ENCODE results near the gene OR8K1.

OR8K1 gene

DNA sequence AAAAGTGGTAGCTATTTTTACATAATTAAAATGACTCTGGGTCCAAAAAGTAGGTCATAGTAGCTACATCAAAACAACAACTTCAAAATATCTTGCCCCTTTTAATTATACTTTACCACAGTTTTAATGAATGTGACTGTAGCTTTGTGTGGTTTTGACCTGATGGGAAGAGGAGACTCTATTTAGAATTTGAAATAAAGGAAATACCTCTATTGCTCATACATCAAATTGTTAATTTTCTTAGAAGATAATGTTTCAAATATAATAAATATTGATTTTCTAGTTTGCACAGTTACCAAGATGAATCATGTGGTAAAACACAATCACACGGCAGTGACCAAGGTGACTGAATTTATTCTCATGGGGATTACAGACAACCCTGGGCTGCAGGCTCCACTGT, at the start of gene OR8K1:
Gene OR8K1 (plus strand): TSS at position 301 of the 400 bp plus-strand sequence. CDS start 0 bp downstream, at position 301.
- Histone ChIP-seq H3K9ac (ENCODE audit: insufficient read length) (no peak within 1 kb of the TSS), H3K36me3 (ENCODE audit: insufficient read depth, low read length) (no peaks in the 10 kb centered on the region), H3K27ac (no peak within 1 kb of the TSS), H3K4me3 (no peak within 1 kb of the TSS), H3K9me3 (ENCODE audit: low read depth, low read length) (no peaks in the 10 kb centered on the region)
- TF ChIP-seq POLR2AphosphoS5 (IDR thresholded peaks at IDR 0.05; ENCODE audit: borderline replicate concordance, low read depth, low read length) = no peak
- no peak for TF ChIP-seq EZH2 (IDR thresholded peaks at IDR 0.05)
- no peak for TF ChIP-seq FOXP2 (optimal IDR thresholded peaks at IDR 0.05; ENCODE audit: control extremely low read depth, extremely low read length, insufficient read depth)
- DNase-seq (ENCODE audit: low read depth, low spot score) = no peak

DNA sequence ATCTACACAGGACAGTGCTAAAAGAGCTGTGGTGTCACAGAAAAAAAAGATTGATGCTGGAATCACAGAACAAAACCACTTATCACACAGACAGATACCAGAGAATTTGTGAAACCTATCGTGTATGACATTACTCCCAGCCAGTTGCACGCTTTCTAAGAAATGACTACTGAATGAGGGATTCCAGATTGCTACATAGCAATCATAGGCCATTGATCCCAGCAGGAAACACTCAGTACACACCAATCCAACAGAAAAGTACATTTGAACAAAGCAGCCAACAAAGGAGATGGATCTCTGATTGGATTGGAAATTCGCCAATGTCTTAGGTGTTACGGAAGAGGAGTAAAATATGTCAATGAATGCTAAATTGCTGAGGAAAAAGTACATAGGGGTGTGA, 48.9 kb upstream of the OR8K1 start:
- Histone ChIP-seq H3K4me3 (no peak overlapping the region), H3K9ac (ENCODE audit: insufficient read length) (no peak overlapping the region), H3K27ac (no peak overlapping the region), H3K36me3 (ENCODE audit: insufficient read depth, low read length) (no peaks in the 10 kb centered on the region), H3K9me3 (ENCODE audit: low read depth, low read length) (no peaks in the 10 kb centered on the region)
- no peak for DNase-seq (ENCODE audit: low read depth, low spot score)
- TF ChIP-seq FOXP2 (optimal IDR thresholded peaks at IDR 0.05; ENCODE audit: control extremely low read depth, extremely low read length, insufficient read depth) (no peak), POLR2AphosphoS5 (IDR thresholded peaks at IDR 0.05; ENCODE audit: borderline replicate concordance, low read depth, low read length) (no peak), EZH2 (IDR thresholded peaks at IDR 0.05) (no peak)

DNA sequence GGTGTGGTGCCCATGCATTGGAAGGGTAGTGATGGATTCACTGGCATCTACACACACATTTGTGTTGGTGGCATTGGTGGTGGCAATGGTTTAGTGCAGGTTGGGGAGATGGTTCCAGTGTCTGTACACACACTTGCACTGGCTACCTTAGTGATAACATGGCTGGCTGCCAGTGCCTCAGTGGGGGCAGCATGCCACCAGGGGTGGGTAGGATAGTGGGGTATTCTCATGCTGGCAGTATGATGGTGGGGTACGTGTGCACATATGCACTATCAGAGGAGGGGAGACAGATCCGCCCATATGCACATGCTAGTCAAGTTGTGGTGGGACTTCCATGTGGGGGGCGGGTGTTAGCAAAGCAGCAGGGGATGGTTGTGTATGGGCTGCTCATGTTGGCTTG, 38.0 kb upstream of the OR8K1 start:
- no peak for DNase-seq (ENCODE audit: low read depth, low spot score)

DNA sequence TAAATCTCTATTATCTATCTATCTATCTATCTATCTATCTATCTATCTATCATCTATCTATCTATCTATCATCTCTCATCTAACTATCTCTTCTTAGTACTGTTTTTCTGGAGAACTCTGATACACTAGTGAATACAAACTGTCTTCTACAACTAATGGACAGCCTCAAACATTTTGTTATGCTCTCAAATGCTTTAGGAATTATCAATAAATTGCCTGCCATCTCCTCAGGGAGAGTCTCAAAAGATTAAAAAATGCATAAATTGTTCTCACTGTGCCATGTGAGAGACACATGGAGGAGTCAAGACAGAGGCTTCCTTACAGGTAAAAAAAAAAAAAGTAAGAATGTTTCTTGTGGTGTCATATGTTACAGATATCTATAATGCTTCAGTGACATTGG, 31.0 kb upstream of the OR8K1 start, which contains the start of gene OR8K3:
Gene OR8K3 (plus strand): TSS at position 301 of the 400 bp plus-strand sequence. CDS start 3,163 bp downstream, outside the sequence.
- no peak for DNase-seq (ENCODE audit: low read depth, low spot score)
- Histone ChIP-seq H3K27ac (no peak within 1 kb of the TSS), H3K9me3 (ENCODE audit: low read depth, low read length) (no peaks in the 10 kb centered on the region), H3K4me3 (no peak within 1 kb of the TSS), H3K9ac (ENCODE audit: insufficient read length) (no peak within 1 kb of the TSS), H3K36me3 (ENCODE audit: insufficient read depth, low read length) (no peaks in the 10 kb centered on the region)
- TF ChIP-seq POLR2AphosphoS5 (IDR thresholded peaks at IDR 0.05; ENCODE audit: borderline replicate concordance, low read depth, low read length) (no peak), FOXP2 (optimal IDR thresholded peaks at IDR 0.05; ENCODE audit: control extremely low read depth, extremely low read length, insufficient read depth) (no peak), EZH2 (IDR thresholded peaks at IDR 0.05) (no peak)

More for the DNA sequence above, 38.0 kb upstream of the OR8K1 start:
- no peaks in the 10 kb centered on the region for H3K36me3 ChIP-seq (ENCODE audit: insufficient read depth, low read length)
- no peak overlapping the region for H3K4me3 ChIP-seq
- TF ChIP-seq POLR2AphosphoS5 (IDR thresholded peaks at IDR 0.05; ENCODE audit: borderline replicate concordance, low read depth, low read length) = no peak
- no peak for TF ChIP-seq EZH2 (IDR thresholded peaks at IDR 0.05)
- TF ChIP-seq FOXP2 (optimal IDR thresholded peaks at IDR 0.05; ENCODE audit: control extremely low read depth, extremely low read length, insufficient read depth) = no peak
- H3K9ac ChIP-seq (ENCODE audit: insufficient read length) = no peak overlapping the region
- H3K27ac ChIP-seq = no peak overlapping the region
- H3K9me3 ChIP-seq (ENCODE audit: low read depth, low read length) = no peaks in the 10 kb centered on the region

DNA sequence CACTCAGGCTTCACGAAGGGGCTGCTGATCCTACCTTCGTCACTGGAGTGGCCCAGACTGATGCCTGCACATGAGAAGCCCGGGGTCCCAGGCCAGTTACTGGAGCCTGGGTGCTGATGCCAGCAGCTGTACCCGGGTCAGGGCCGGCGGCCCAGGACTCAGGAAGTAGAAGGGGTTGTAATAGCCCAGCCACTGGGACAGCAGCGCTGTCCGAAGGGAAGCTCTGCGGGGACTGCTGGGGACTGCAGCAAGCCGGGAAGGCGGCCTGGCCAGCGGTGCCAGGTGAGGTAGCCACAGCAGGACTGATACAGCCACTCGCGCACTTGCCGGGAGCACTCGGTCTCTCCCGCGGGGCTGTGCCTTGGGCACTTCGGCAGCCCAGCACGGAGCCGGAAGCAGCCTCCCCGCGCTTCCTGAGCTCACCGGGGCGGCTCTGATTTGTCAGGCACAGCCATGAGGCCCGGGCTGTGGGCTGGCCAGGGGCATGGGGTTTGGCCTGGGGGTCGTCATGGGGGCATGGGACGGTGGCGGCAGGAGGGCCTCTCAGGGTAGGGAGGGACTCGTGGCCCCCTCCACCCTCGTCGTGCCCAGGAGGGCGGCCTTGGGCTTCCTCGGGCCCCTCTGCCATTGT, 13.9 kb upstream of the OR8K1 start:
- Histone ChIP-seq H3K9me3 (ENCODE audit: low read depth, low read length) (no peaks in the 10 kb centered on the region), H3K27ac (no peak overlapping the region), H3K4me3 (no peak overlapping the region), H3K9ac (ENCODE audit: insufficient read length) (no peak overlapping the region), H3K36me3 (ENCODE audit: insufficient read depth, low read length) (no peaks in the 10 kb centered on the region)
- no peak for TF ChIP-seq POLR2AphosphoS5 (IDR thresholded peaks at IDR 0.05; ENCODE audit: borderline replicate concordance, low read depth, low read length)
- TF ChIP-seq FOXP2 (optimal IDR thresholded peaks at IDR 0.05; ENCODE audit: control extremely low read depth, extremely low read length, insufficient read depth) = no peak
- no peak for TF ChIP-seq EZH2 (IDR thresholded peaks at IDR 0.05)
- DNase-seq (ENCODE audit: low read depth, low spot score) = no peak

DNA sequence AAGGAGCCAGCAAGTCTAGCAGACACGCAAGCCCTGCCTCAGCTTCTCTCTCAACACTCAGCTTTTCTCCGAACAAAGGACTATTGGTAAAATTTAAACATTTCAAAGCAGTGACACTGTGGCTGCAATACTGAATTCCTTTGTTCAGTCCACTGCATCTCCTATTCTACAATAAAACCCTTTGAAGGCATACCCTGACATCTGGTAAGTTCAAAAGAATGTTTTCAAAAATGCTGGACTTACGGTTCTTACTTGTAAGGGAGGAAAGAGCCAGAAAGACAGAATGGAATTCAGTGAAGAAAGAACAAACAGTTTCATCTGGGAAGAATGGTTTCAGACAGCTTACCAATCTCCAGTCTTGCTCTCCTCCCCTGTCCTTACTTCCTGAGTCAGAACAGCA, 12.7 kb upstream of the OR8K1 start:
- H3K36me3 ChIP-seq (ENCODE audit: insufficient read depth, low read length) = no peaks in the 10 kb centered on the region
- no peak overlapping the region for H3K27ac ChIP-seq
- no peaks in the 10 kb centered on the region for H3K9me3 ChIP-seq (ENCODE audit: low read depth, low read length)
- no peak for DNase-seq (ENCODE audit: low read depth, low spot score)
- H3K4me3 ChIP-seq = no peak overlapping the region
- no peak for TF ChIP-seq POLR2AphosphoS5 (IDR thresholded peaks at IDR 0.05; ENCODE audit: borderline replicate concordance, low read depth, low read length)
- no peak for TF ChIP-seq FOXP2 (optimal IDR thresholded peaks at IDR 0.05; ENCODE audit: control extremely low read depth, extremely low read length, insufficient read depth)
- TF ChIP-seq EZH2 (IDR thresholded peaks at IDR 0.05) = no peak
- no peak overlapping the region for H3K9ac ChIP-seq (ENCODE audit: insufficient read length)

DNA sequence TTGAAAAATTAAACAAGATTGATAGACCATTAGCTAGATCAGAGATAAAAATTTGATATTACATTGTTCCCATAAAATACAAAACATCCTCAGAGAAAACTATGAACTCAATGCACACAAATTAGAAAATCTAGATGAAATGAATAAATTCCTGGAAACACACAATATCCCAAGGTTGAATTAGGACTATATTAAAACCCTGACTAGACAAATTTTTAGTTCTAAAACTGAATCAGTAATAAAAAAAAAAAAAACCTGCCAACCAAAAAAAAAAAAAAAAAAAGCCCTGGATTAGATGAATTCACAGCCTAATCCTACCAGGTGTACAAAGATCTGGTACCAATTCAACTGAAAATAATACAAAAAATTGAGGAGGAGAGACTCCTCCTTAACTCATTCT, 5.5 kb upstream of the OR8K1 start:
- Histone ChIP-seq H3K4me3 (no peak overlapping the region), H3K36me3 (ENCODE audit: insufficient read depth, low read length) (no peaks in the 10 kb centered on the region), H3K27ac (no peak overlapping the region), H3K9ac (ENCODE audit: insufficient read length) (no peak overlapping the region), H3K9me3 (ENCODE audit: low read depth, low read length) (no peaks in the 10 kb centered on the region)
- TF ChIP-seq EZH2 (IDR thresholded peaks at IDR 0.05) (no peak), FOXP2 (optimal IDR thresholded peaks at IDR 0.05; ENCODE audit: control extremely low read depth, extremely low read length, insufficient read depth) (no peak), POLR2AphosphoS5 (IDR thresholded peaks at IDR 0.05; ENCODE audit: borderline replicate concordance, low read depth, low read length) (no peak)
- DNase-seq (ENCODE audit: low read depth, low spot score) = no peak

DNA sequence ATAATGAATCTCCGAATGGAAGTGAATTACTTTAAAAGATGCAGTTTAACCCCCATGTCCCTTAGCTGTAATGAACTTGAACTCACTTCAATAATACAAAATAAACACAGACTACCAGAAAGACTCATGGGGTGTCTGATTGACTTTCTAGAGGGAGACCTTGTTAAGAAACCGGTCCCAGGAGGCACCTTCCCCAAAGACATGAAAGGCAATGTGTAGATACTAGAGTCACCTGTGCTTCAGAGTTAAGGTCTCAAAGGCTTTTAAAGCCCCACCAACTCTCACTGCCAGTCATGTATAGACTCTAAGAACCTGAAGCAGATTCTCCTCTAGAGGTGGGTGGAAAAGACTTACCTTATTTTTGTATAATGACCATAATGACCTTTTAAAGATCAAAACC, 8.2 kb downstream of the OR8K1 start, which contains the start of gene OR8J1:
Gene OR8J1 (plus strand): TSS at position 301 of the 400 bp plus-strand sequence. CDS start 5,956 bp downstream, outside the sequence.
- no peaks in the 10 kb centered on the region for H3K9me3 ChIP-seq (ENCODE audit: low read depth, low read length)
- no peak within 1 kb of the TSS for H3K9ac ChIP-seq (ENCODE audit: insufficient read length)
- H3K36me3 ChIP-seq (ENCODE audit: insufficient read depth, low read length) = no peaks in the 10 kb centered on the region
- no peak within 1 kb of the TSS for H3K4me3 ChIP-seq
- no peak within 1 kb of the TSS for H3K27ac ChIP-seq
- TF ChIP-seq POLR2AphosphoS5 (IDR thresholded peaks at IDR 0.05; ENCODE audit: borderline replicate concordance, low read depth, low read length) (no peak), FOXP2 (optimal IDR thresholded peaks at IDR 0.05; ENCODE audit: control extremely low read depth, extremely low read length, insufficient read depth) (no peak), EZH2 (IDR thresholded peaks at IDR 0.05) (no peak)
- no peak for DNase-seq (ENCODE audit: low read depth, low spot score)

All from SK-N-MC (cell line).